GM23338 (cell line): ENCODE data around the gene STAP2.
"Not testable (repeated sequence)": the region's sequence is repeated elsewhere in the genome, so short reads cannot be mapped to it uniquely, and the experiment has no call there.

Source experiments
- CREB1 ChIP-seq: fragments of 250-450 bp; sonication (Bioruptor Pico); IDR thresholded peaks from 2 replicates; pipeline ENCODE4 v1.5.0; 2020; ENCODE audit warnings: low read depth, mild to moderate bottlenecking, moderate library complexity
- CTCF ChIP-seq, 2 experiments: fragments of 200-600 bp in 1 of 2; sonication (generic) in 1 of 2; conservative IDR thresholded peaks; 2 replicates each; pipeline versions ENCODE4 v1.5.1 to v1.6.1; 2016 to 2017; ENCODE audit warnings: antibody characterized with exemption in 2 of 2, low read depth in 2 of 2, mild to moderate bottlenecking in 2 of 2, moderate library complexity in 1 of 2
- ETS1 ChIP-seq: IDR thresholded peaks from 2 replicates; pipeline ENCODE4 v1.6.1; 2016; ENCODE audit warnings: antibody characterized with exemption
- EZH2 ChIP-seq: fragments of 200-600 bp; sonication (generic); IDR thresholded peaks from one replicate; pipeline ENCODE4 v1.8.0; 2017; ENCODE audit warnings: antibody characterized with exemption, mild to moderate bottlenecking, low read depth; ENCODE audit not compliant: unreplicated experiment
- EZH2phosphoT487 ChIP-seq: fragments of 200-600 bp; sonication (generic); IDR thresholded peaks from one replicate; pipeline ENCODE4 v1.8.1; 2018; ENCODE audit warnings: antibody characterized with exemption; ENCODE audit not compliant: unreplicated experiment
- JUNB ChIP-seq: IDR thresholded peaks from one replicate; pipeline ENCODE4 v1.6.1; 2016; ENCODE audit warnings: antibody characterized with exemption; ENCODE audit not compliant: unreplicated experiment
- NANOG ChIP-seq: IDR thresholded peaks from 2 replicates; pipeline ENCODE4 v1.6.1; 2016; ENCODE audit warnings: antibody characterized with exemption, borderline replicate concordance
- POLR2AphosphoS5 ChIP-seq: IDR thresholded peaks from 2 replicates; pipeline ENCODE4 v1.6.1; 2016; ENCODE audit warnings: antibody characterized with exemption, low read depth
- REST ChIP-seq: IDR thresholded peaks from one replicate; pipeline ENCODE4 v1.6.1; 2018; ENCODE audit warnings: antibody characterized with exemption; ENCODE audit not compliant: unreplicated experiment
- ZNF114 ChIP-seq: fragments of 250-450 bp; sonication (Bioruptor Pico); IDR thresholded peaks from 2 replicates; pipeline ENCODE4 v1.5.0; 2020; ENCODE audit warnings: mild to moderate bottlenecking, moderate library complexity
- ZNF462 ChIP-seq: fragments of 250-450 bp; sonication (Bioruptor Pico); IDR thresholded peaks from 2 replicates; pipeline ENCODE4 v1.5.0; 2020; ENCODE audit warnings: mild to moderate bottlenecking, moderate library complexity

- TF ChIP-seq CTCF (conservative IDR thresholded peaks at IDR 0.05; ENCODE audit: low read depth in 2 of 2); POLR2AphosphoS5; EZH2; ZNF114 (CRISPR knock-in tag); CREB1 (CRISPR knock-in tag); REST; ETS1; JUNB; EZH2phosphoT487; ZNF462 (CRISPR knock-in tag); NANOG: not testable (repeated sequence)
These were observed 9.5 kb downstream of the STAP2 start for GRCh38 chr19:4328991-4329681.
